IMR-90 (cell line): ENCODE data around the gene MTCL1. TPM values are rescaled to one million over a fixed set of nuclear protein-coding genes. Genes with fewer than 3 reads are reported as not detected.
A peak's percentile ranks its signal among the peaks of the same experiment; 100 is the strongest.

Experiments used
- ATAC-seq: fragments of 200-7000 bp; cut with Tn5 transposase; 2 replicates; pipeline ENCODE4 v1.9.1; 2020; ENCODE audit warnings: low read depth, mild to moderate bottlenecking, moderate library complexity
- BruUV-seq: library from RNA; stranded (reverse); fragments of 400-500 nt; replicated peaks from 2 replicates; lab custom pipeline; 2021; lab: Mats Ljungman, UMichigan
- CTCF ChIA-PET: fragments of 300-600 bp; formaldehyde crosslinking; extraction: SDS; loops from one replicate; lab custom pipeline; 2021; ENCODE audit warnings: antibody characterized with exemption; lab: Yijun Ruan, JAX
- POLR2A ChIA-PET: fragments of 300-600 bp; sonication (Branson Sonifier 250); formaldehyde crosslinking; loops from one replicate; lab custom pipeline; 2022; ENCODE audit warnings: antibody characterized with exemption; ENCODE audit not compliant: unreplicated experiment; lab: Charles Lee
- DNase-seq: peaks from one replicate; pipeline ENCODE4 v3.0.0; 2013
- H2AFZ ChIP-seq: replicated peaks from 2 replicates; pipeline ENCODE3; 2013; ENCODE audit warnings: low read length, mild to moderate bottlenecking; ENCODE audit not compliant: poor library complexity
- H2AK5ac ChIP-seq: 2 replicates; pipeline ENCODE4 v1.6.1; 2013; ENCODE audit warnings: low read depth, low read length, inconsistent platforms
- H2AK9ac ChIP-seq: replicated peaks from 2 replicates; pipeline ENCODE3; 2013; ENCODE audit warnings: mild to moderate bottlenecking, low read depth, low read length, moderate library complexity; ENCODE audit not compliant: poor library complexity
- H2BK120ac ChIP-seq: 2 replicates; pipeline ENCODE4 v1.6.1; 2013; ENCODE audit warnings: low read depth, low read length, inconsistent platforms
- H2BK15ac ChIP-seq: 3 replicates; pipeline ENCODE4 v1.6.1; 2013; ENCODE audit warnings: low read depth, low read length, inconsistent platforms
- H2BK20ac ChIP-seq: 2 replicates; pipeline ENCODE4 v1.6.1; 2013; ENCODE audit warnings: low read depth, mild to moderate bottlenecking, inconsistent platforms, low read length, moderate library complexity
- H2BK5ac ChIP-seq: 2 replicates; pipeline ENCODE4 v1.6.1; 2013; ENCODE audit warnings: mild to moderate bottlenecking, low read depth, low read length, inconsistent platforms; ENCODE audit not compliant: poor library complexity, severe bottlenecking
- H3K14ac ChIP-seq: replicated peaks from 2 replicates; pipeline ENCODE4 v1.6.1; 2013; ENCODE audit warnings: low read depth, low read length, inconsistent platforms
- H3K18ac ChIP-seq: 2 replicates; pipeline ENCODE4 v1.6.1; 2013; ENCODE audit warnings: low read depth, low read length, control low read depth
- H3K23ac ChIP-seq: 2 replicates; pipeline ENCODE4 v1.6.1; 2013; ENCODE audit warnings: low read depth, low read length, inconsistent platforms
- H3K27ac ChIP-seq: 2 replicates; pipeline ENCODE4 v1.5.1; 2013; ENCODE audit warnings: mild to moderate bottlenecking, control low read depth, low read length; ENCODE audit not compliant: insufficient read depth
- H3K27me3 ChIP-seq: 2 replicates; pipeline ENCODE4 v1.6.1; 2013; ENCODE audit warnings: low read length; ENCODE audit not compliant: control insufficient read depth, insufficient read depth
- H3K36me3 ChIP-seq: 2 replicates; pipeline ENCODE4 v1.6.1; 2013; ENCODE audit warnings: low read length, mixed read lengths; ENCODE audit not compliant: control insufficient read depth, insufficient read depth
- H3K4ac ChIP-seq: 2 replicates; pipeline ENCODE4 v1.6.1; 2013; ENCODE audit warnings: low read depth, low read length, inconsistent platforms
- H3K4me1 ChIP-seq: 2 replicates; pipeline ENCODE4 v1.6.1; 2013; ENCODE audit warnings: low read length, mixed read lengths; ENCODE audit not compliant: control insufficient read depth, insufficient read depth
- H3K4me2 ChIP-seq: 2 replicates; pipeline ENCODE4 v1.6.1; 2013; ENCODE audit warnings: low read depth, mild to moderate bottlenecking, control low read depth, low read length, moderate library complexity
- H3K4me3 ChIP-seq: 2 replicates; pipeline ENCODE4 v1.5.1; 2013; ENCODE audit warnings: low read depth, mild to moderate bottlenecking, control low read depth, low read length, moderate library complexity; ENCODE audit not compliant: insufficient read depth
- H3K56ac ChIP-seq: 2 replicates; pipeline ENCODE4 v1.6.1; 2013; ENCODE audit warnings: low read length, inconsistent platforms; ENCODE audit not compliant: insufficient read depth; ENCODE audit errors: extremely low read depth
- H3K79me1 ChIP-seq, 2 experiments: 2 replicates each; pipeline ENCODE4 v1.6.1; 2013; ENCODE audit warnings: low read length in 2 of 2, inconsistent platforms in 1 of 2, low read depth in 1 of 2
- H3K9ac ChIP-seq: 2 replicates; pipeline ENCODE4 v1.6.1; 2013; ENCODE audit warnings: low read depth, low read length, control low read depth
- H3K9me1 ChIP-seq: 2 replicates; pipeline ENCODE4 v1.6.1; 2013; ENCODE audit warnings: low read length, inconsistent platforms; ENCODE audit not compliant: insufficient read depth
- H3K9me3 ChIP-seq: 2 replicates; pipeline ENCODE4 v1.6.1; 2013; ENCODE audit warnings: low read length; ENCODE audit not compliant: control insufficient read depth, insufficient read depth
- H4K20me1 ChIP-seq: 2 replicates; pipeline ENCODE4 v1.6.1; 2013; ENCODE audit warnings: low read length, inconsistent platforms; ENCODE audit not compliant: insufficient read depth
- H4K5ac ChIP-seq: 2 replicates; pipeline ENCODE4 v1.6.1; 2013; ENCODE audit warnings: mild to moderate bottlenecking, low read depth, low read length, control low read depth
- H4K8ac ChIP-seq, 2 experiments: 2 replicates each; pipeline ENCODE4 v1.6.1; 2013; ENCODE audit warnings: low read depth in 2 of 2, low read length in 2 of 2, control low read depth in 1 of 2, inconsistent platforms in 1 of 2
- H4K91ac ChIP-seq: 2 replicates; pipeline ENCODE4 v1.6.1; 2013; ENCODE audit warnings: low read depth, low read length, inconsistent platforms; ENCODE audit not compliant: insufficient read depth
- CEBPB ChIP-seq: IDR thresholded peaks from 2 replicates; pipeline ENCODE4 v1.6.1; 2012; ENCODE audit warnings: low read depth, low read length, improper control_type of control experiment
- CHD1 ChIP-seq: IDR thresholded peaks from 2 replicates; pipeline ENCODE4 v1.6.1; 2012; ENCODE audit warnings: low read depth, low read length, improper control_type of control experiment
- ELK1 ChIP-seq: fragments of 150-350 bp; IDR thresholded peaks from 2 replicates; pipeline ENCODE4 v1.6.1; 2016; ENCODE audit warnings: low read depth, mild to moderate bottlenecking, low read length, moderate library complexity, borderline replicate concordance
- FOS ChIP-seq: fragments of 150-350 bp; IDR thresholded peaks from 2 replicates; pipeline ENCODE4 v1.6.1; 2016; ENCODE audit warnings: low read depth, low read length
- MAFK ChIP-seq: IDR thresholded peaks from 2 replicates; pipeline ENCODE4 v1.6.1; 2012; ENCODE audit warnings: low read depth, low read length, improper control_type of control experiment
- MAZ ChIP-seq: IDR thresholded peaks from 2 replicates; pipeline ENCODE4 v1.6.1; 2012; ENCODE audit warnings: low read depth, mild to moderate bottlenecking, low read length, improper control_type of control experiment, moderate library complexity, borderline replicate concordance
- MXI1 ChIP-seq: IDR thresholded peaks from 2 replicates; pipeline ENCODE4 v1.6.1; 2012; ENCODE audit warnings: low read depth, mild to moderate bottlenecking, low read length, moderate library complexity, borderline replicate concordance
- NFE2L2 ChIP-seq: fragments of 150-350 bp; IDR thresholded peaks from 2 replicates; pipeline ENCODE4 v1.6.1; 2016; ENCODE audit warnings: low read depth, mild to moderate bottlenecking, low read length
- POLR2A ChIP-seq: IDR thresholded peaks from 2 replicates; pipeline ENCODE4 v1.6.1; 2012; ENCODE audit warnings: mild to moderate bottlenecking, low read depth, low read length
- RAD21 ChIP-seq: IDR thresholded peaks from 2 replicates; pipeline ENCODE4 v1.6.1; 2012; ENCODE audit warnings: low read length, improper control_type of control experiment
- RCOR1 ChIP-seq: IDR thresholded peaks from 2 replicates; pipeline ENCODE4 v1.6.1; 2012; ENCODE audit warnings: mild to moderate bottlenecking, low read length, improper control_type of control experiment; ENCODE audit not compliant: insufficient replicate concordance
- RFX5 ChIP-seq: IDR thresholded peaks from 2 replicates; pipeline ENCODE4 v1.8.0; 2012; ENCODE audit warnings: low read depth, mild to moderate bottlenecking, low read length, moderate library complexity
- SMC3 ChIP-seq: fragments of 150-350 bp; IDR thresholded peaks from 2 replicates; pipeline ENCODE4 v1.6.1; 2016; ENCODE audit warnings: low read depth, mild to moderate bottlenecking, antibody characterized with exemption, low read length, moderate library complexity
- USF2 ChIP-seq: fragments of 150-350 bp; IDR thresholded peaks from 2 replicates; pipeline ENCODE4 v1.6.1; 2017; ENCODE audit warnings: mild to moderate bottlenecking, antibody characterized with exemption, low read length, low read depth
- WGBS, 2 experiments: methylation state at CpG; one replicate each; pipeline versions ENCODE4 v1.1.5 to v1.1.7; 2013; ENCODE audit warnings: missing lambda C conversion rate in 2 of 2; ENCODE audit not compliant: insufficient read length in 1 of 2; ENCODE audit errors: extremely low coverage in 2 of 2; 5-methylcytosine and 5-hydroxymethylcytosine counted together
- dilution Hi-C: fragments of 300-500 bp; cut with HindIII; formaldehyde crosslinking; loops from one replicate; pipeline ENCODE4 v1.14.3; 2018; ENCODE audit warnings: low sequenced_read_pairs; ENCODE audit not compliant: unreplicated experiment
- in situ Hi-C: fragments of 300-500 bp; cut with MboI; formaldehyde crosslinking; loops from 3 replicates; pipeline ENCODE4 v1.14.3; 2019; ENCODE audit warnings: low sequenced_read_pairs, inconsistent platforms, mixed read lengths
- intact Hi-C: fragments of 100-400 bp; cut with micrococcal nuclease; formaldehyde crosslinking; loops from 2 replicates; pipeline ENCODE4 v1.10.0; 2022
- polyA plus RNA-seq, 3 experiments: library from polyadenylated mRNA; depleted of rRNA; stranded (reverse); fragments of >200 nt; gene quantifications; 2 replicates each; pipeline ENCODE4 v1.2.3, GENCODE V29; 2012; ENCODE audit warnings: low replicate concordance in 1 of 3
- total RNA-seq: library from RNA; depleted of rRNA; stranded (reverse); fragments of >200 nt; gene quantifications from 2 replicates; pipeline ENCODE4 v1.2.3, GENCODE V29; 2012
- TF ChIP-seq, protein P1 (sequence below): conservative IDR thresholded peaks from 2 replicates; pipeline ENCODE4 v1.5.1; 2012; ENCODE audit warnings: mild to moderate bottlenecking, low read depth, low read length, improper control_type of control experiment

MTCL1 gene
- total and polyA plus RNA-seq, 2 of the 4 experiments (the other 2 are of a cell fraction), result 29.0 to 45.3 TPM

- Histone ChIP-seq H4K91ac (no peak overlapping the region), H3K4me1 (peaks cover 10% of the 10 kb centered on the region), H3K9me1 (peaks cover 7% of the 10 kb centered on the region), H3K4ac (no peak overlapping the region), H3K27ac (no peak overlapping the region), H2BK20ac (no peak overlapping the region), H2BK120ac (0 out of 2 replicates have a peak overlapping the region, but pooled peaks have one; percentile 5), H3K56ac (no peak overlapping the region), H2AK9ac (no peak overlapping the region), H2AK5ac (no peak overlapping the region), H2AFZ (no peak overlapping the region), H4K20me1 (no peaks in the 10 kb centered on the region), H4K5ac (no peak overlapping the region), H3K36me3 (no peaks in the 10 kb centered on the region), H3K9ac (no peak overlapping the region), H3K4me2 (no peak overlapping the region), H3K18ac (no peak overlapping the region), H2BK15ac (peak overlapping the region; percentile 37; the same call in 1 of the 3 replicates), H3K9me3 (no peaks in the 10 kb centered on the region), H4K8ac (no peak overlapping the region), H3K14ac (no peak overlapping the region), H3K23ac (no peak overlapping the region), H3K79me1 (no peaks in the 10 kb centered on the region), H3K27me3 (no peaks in the 10 kb centered on the region), H3K4me3 (no peak overlapping the region), H2BK5ac (no peak overlapping the region)
- BruUV-seq, result no TSS peak
- intact Hi-C loops, result loop anchor here (10.0 kb wide), 1 partner anchor 145 kb away; no protein-coding TSS in a partner anchor
- POLR2A ChIA-PET, result no interaction called here
- 90% methylated on average over 6 of the region's 36 CpGs; no CpG with 5 or more reads in 1 of the 2 experiments for WGBS, 2 experiments
- ATAC-seq (no peak), DNase-seq (no peak)
- dilution Hi-C loops, result no loop called here
- in situ Hi-C loops, result loop anchor here (5.0 kb wide), 1 partner anchor 328 kb away; no protein-coding TSS in a partner anchor
- CTCF ChIA-PET, result interaction anchor here (1.4 kb wide), 1 partner anchor 328 kb away, joined by 4 read pairs; no protein-coding TSS in a partner anchor
- TF ChIP-seq CHD1, result no peak
- TF ChIP-seq, protein P1, sequence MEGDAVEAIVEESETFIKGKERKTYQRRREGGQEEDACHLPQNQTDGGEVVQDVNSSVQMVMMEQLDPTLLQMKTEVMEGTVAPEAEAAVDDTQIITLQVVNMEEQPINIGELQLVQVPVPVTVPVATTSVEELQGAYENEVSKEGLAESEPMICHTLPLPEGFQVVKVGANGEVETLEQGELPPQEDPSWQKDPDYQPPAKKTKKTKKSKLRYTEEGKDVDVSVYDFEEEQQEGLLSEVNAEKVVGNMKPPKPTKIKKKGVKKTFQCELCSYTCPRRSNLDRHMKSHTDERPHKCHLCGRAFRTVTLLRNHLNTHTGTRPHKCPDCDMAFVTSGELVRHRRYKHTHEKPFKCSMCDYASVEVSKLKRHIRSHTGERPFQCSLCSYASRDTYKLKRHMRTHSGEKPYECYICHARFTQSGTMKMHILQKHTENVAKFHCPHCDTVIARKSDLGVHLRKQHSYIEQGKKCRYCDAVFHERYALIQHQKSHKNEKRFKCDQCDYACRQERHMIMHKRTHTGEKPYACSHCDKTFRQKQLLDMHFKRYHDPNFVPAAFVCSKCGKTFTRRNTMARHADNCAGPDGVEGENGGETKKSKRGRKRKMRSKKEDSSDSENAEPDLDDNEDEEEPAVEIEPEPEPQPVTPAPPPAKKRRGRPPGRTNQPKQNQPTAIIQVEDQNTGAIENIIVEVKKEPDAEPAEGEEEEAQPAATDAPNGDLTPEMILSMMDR, result no peak
- TF ChIP-seq FOS, result no peak
- TF ChIP-seq MXI1, result no peak
- no peak for TF ChIP-seq NFE2L2
- no peak for TF ChIP-seq RAD21
- no peak for TF ChIP-seq SMC3
- no peak for TF ChIP-seq MAZ
- TF ChIP-seq CEBPB, result no peak
- no peak for TF ChIP-seq MAFK
- no peak for TF ChIP-seq POLR2A
- TF ChIP-seq ELK1, result no peak
- TF ChIP-seq USF2, result no peak
- no peak for TF ChIP-seq RCOR1
- TF ChIP-seq RFX5, result no peak
Measured at GRCh38 chr18:8659609-8660242, 45.6 kb upstream of the MTCL1 start.
